ENCODE results near the gene SYT1.

GRCh38 chr12:79337662-79338290 lies 473.2 kb downstream of the SYT1 start:
- TF ChIP-seq CTCF (IDR thresholded peaks at IDR 0.05) = no peak
- TF ChIP-seq POLR2A (IDR thresholded peaks at IDR 0.05) = no peak

Data from uterus (tissue), 2 donors.